Measurements from ENCODE around the gene ELAPOR1.

DNA sequence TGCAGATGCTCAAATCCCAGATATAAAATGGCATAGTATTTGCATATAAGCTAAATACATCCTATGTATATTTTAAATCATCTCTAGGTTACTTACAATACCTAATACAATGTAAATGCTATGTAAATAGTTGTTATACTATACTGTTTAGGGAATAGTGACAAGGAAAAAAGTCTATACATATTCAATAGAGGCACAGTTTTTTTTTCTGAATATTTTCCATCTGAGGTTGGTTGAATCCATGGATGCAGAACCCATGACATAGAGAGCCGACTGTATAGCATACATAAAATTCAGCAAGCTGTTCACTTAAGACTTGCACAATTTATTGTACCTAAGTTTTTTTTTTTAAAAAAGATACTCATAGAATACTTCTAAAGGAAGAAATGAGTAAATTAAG is 44.6 kb upstream of the ELAPOR1 start:
- TF ChIP-seq, protein P1, sequence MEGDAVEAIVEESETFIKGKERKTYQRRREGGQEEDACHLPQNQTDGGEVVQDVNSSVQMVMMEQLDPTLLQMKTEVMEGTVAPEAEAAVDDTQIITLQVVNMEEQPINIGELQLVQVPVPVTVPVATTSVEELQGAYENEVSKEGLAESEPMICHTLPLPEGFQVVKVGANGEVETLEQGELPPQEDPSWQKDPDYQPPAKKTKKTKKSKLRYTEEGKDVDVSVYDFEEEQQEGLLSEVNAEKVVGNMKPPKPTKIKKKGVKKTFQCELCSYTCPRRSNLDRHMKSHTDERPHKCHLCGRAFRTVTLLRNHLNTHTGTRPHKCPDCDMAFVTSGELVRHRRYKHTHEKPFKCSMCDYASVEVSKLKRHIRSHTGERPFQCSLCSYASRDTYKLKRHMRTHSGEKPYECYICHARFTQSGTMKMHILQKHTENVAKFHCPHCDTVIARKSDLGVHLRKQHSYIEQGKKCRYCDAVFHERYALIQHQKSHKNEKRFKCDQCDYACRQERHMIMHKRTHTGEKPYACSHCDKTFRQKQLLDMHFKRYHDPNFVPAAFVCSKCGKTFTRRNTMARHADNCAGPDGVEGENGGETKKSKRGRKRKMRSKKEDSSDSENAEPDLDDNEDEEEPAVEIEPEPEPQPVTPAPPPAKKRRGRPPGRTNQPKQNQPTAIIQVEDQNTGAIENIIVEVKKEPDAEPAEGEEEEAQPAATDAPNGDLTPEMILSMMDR (conservative IDR thresholded peaks at IDR 0.05; ENCODE audit: low read depth, low read length), result no peak
- TF ChIP-seq POLR2A (IDR thresholded peaks at IDR 0.05; ENCODE audit: low read depth, low read length), result no peak
- TF ChIP-seq SMC3 (IDR thresholded peaks at IDR 0.05; ENCODE audit: low read depth, low read length), result no peak
- no peak for TF ChIP-seq RCOR1 (IDR thresholded peaks at IDR 0.05; ENCODE audit: insufficient replicate concordance, low read length)
- no peak for TF ChIP-seq CHD1 (IDR thresholded peaks at IDR 0.05; ENCODE audit: low read depth, low read length)
- TF ChIP-seq BHLHE40 (IDR thresholded peaks at IDR 0.05; ENCODE audit: low read depth, low read length), result no peak
- no peak for TF ChIP-seq MAFK (IDR thresholded peaks at IDR 0.05; ENCODE audit: low read depth, low read length)
- TF ChIP-seq RFX5 (IDR thresholded peaks at IDR 0.05; ENCODE audit: low read depth, low read length), result no peak
- TF ChIP-seq MXI1 (IDR thresholded peaks at IDR 0.05; ENCODE audit: borderline replicate concordance, low read depth, low read length), result no peak

All from IMR-90 (cell line).